Esophagus mucosa (tissue), 1 donor: ENCODE results near the gene BBX. TPM values are rescaled to one million over a fixed set of nuclear protein-coding genes. Genes with fewer than 3 reads are reported as not detected.

ENCODE experiments used
- ATAC-seq: fragments of 200-7000 bp; cut with Tn5 transposase; one replicate; pipeline ENCODE4 v1.9.1; 2020
- total RNA-seq: library from RNA; stranded (reverse); gene quantifications from one replicate; pipeline ENCODE4 v1.2.4, GENCODE V29; 2023
- donor health status: DM: yes; HTN: yes; CAD: no.

BBX gene
- total RNA-seq, 1 donor from 2014 or later, result 19.9 TPM

- no peak for ATAC-seq
Observed at GRCh38 chr3:107848351-107848915, 325.7 kb downstream of the BBX start.

- ATAC-seq, result no peak
Observed at GRCh38 chr3:107850681-107851080, 327.9 kb downstream of the BBX start.

GRCh38 chr3:107853821-107854220, 331.1 kb downstream of the BBX start:
- no peak for ATAC-seq

GRCh38 chr3:107854733-107855132, 332.0 kb downstream of the BBX start:
- ATAC-seq, result no peak

- ATAC-seq, result peak; percentile 60
Observed at GRCh38 chr3:107855710-107856109, 332.9 kb downstream of the BBX start.

GRCh38 chr3:107857854-107858253, 335.1 kb downstream of the BBX start:
- ATAC-seq, result no peak

GRCh38 chr3:107858876-107859275, 336.1 kb downstream of the BBX start:
- no peak for ATAC-seq

Other genes starting within 250 kb of the BBX start
- gene CCDC54, start 145.5 kb upstream of the BBX start, total RNA-seq, result not detected